DOHH2 (cell line): ENCODE results near the gene ATXN7L3B.

ENCODE experiments used
- EZH2phosphoT487 ChIP-seq: fragments of 200-600 bp; sonication (generic); IDR thresholded peaks from 2 replicates; pipeline ENCODE4 v1.6.1; 2017; ENCODE audit warnings: borderline replicate concordance, mild to moderate bottlenecking, antibody characterized with exemption, low read length, moderate library complexity, mixed read lengths
- TF ChIP-seq, protein P1 (sequence below): fragments of 200-600 bp; sonication (generic); IDR thresholded peaks from one replicate; pipeline ENCODE4 v1.5.1; 2014; ENCODE audit warnings: antibody characterized with exemption, mild to moderate bottlenecking, low read depth, low read length; ENCODE audit not compliant: poor library complexity, severe bottlenecking

DNA sequence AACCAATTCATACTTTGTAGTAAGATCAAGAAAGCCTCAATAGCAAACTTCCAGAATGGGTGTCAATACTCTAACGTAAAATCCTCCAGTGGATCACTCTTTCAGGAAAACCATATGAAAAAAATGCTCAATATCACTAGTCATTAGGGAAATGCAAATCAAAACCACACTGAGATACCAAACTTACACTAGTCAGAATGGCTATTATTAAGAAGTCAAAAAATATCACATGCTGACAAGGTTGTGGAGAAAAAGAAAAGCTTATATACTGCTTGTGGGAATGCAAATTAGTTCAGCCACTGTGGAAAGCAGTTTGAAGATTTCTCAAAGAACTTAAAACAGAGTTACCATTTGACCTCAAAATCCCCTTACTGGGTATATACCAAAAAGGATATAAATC, 49.5 kb upstream of the ATXN7L3B start:
- TF ChIP-seq, protein P1, sequence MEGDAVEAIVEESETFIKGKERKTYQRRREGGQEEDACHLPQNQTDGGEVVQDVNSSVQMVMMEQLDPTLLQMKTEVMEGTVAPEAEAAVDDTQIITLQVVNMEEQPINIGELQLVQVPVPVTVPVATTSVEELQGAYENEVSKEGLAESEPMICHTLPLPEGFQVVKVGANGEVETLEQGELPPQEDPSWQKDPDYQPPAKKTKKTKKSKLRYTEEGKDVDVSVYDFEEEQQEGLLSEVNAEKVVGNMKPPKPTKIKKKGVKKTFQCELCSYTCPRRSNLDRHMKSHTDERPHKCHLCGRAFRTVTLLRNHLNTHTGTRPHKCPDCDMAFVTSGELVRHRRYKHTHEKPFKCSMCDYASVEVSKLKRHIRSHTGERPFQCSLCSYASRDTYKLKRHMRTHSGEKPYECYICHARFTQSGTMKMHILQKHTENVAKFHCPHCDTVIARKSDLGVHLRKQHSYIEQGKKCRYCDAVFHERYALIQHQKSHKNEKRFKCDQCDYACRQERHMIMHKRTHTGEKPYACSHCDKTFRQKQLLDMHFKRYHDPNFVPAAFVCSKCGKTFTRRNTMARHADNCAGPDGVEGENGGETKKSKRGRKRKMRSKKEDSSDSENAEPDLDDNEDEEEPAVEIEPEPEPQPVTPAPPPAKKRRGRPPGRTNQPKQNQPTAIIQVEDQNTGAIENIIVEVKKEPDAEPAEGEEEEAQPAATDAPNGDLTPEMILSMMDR: no peak
- TF ChIP-seq EZH2phosphoT487: no peak
